OCI-LY7 (cell line): ENCODE data around the gene PEX7. TPM values are rescaled to one million over a fixed set of nuclear protein-coding genes. Genes with fewer than 3 reads are reported as not detected.
A peak's percentile ranks its signal among the peaks of the same experiment; 100 is the strongest.

Experiments used
- BruUV-seq: library from RNA; stranded (reverse); fragments of 400-500 nt; replicated peaks from 2 replicates; lab custom pipeline; 2021; lab: Mats Ljungman, UMichigan
- CTCF ChIA-PET: fragments of 300-600 bp; sonication (Branson Sonifier 250); formaldehyde crosslinking; loops from one replicate; lab custom pipeline; 2022; ENCODE audit warnings: antibody characterized with exemption; ENCODE audit not compliant: unreplicated experiment; lab: Charles Lee
- POLR2A ChIA-PET: fragments of 300-600 bp; sonication (Branson Sonifier 250); formaldehyde crosslinking; loops from one replicate; lab custom pipeline; 2022; ENCODE audit warnings: antibody characterized with exemption; lab: Charles Lee
- DNase-seq: peaks from one replicate; pipeline ENCODE4 v3.0.0-alpha.2; 2015; ENCODE audit warnings: low spot score
- H2AFZ ChIP-seq: fragments of 200-600 bp; sonication (generic), shearing (Covaris generic); 2 replicates; pipeline ENCODE4 v1.6.1; 2014; ENCODE audit warnings: mild to moderate bottlenecking, antibody characterized with exemption, low read length, moderate library complexity
- H3K27ac ChIP-seq: fragments of 200-600 bp; sonication (generic); 2 replicates; pipeline ENCODE4 v1.5.1; 2014; ENCODE audit warnings: mixed run types, low read depth, mild to moderate bottlenecking, moderate library complexity, low read length, inconsistent platforms; ENCODE audit not compliant: poor library complexity, severe bottlenecking
- H3K36me3 ChIP-seq: fragments of 200-600 bp; sonication (generic); 2 replicates; pipeline ENCODE4 v1.6.1; 2014; ENCODE audit warnings: mild to moderate bottlenecking, antibody characterized with exemption, low read length, moderate library complexity, mixed read lengths; ENCODE audit not compliant: insufficient read depth
- H3K4me1 ChIP-seq: fragments of 200-600 bp; sonication (generic); 2 replicates; pipeline ENCODE4 v1.5.1; 2014; ENCODE audit warnings: mild to moderate bottlenecking, low read length; ENCODE audit not compliant: insufficient read depth, poor library complexity, severe bottlenecking
- H3K4me2 ChIP-seq: fragments of 200-600 bp; sonication (generic); 2 replicates; pipeline ENCODE4 v1.6.1; 2014; ENCODE audit warnings: mild to moderate bottlenecking, low read length
- H3K4me3 ChIP-seq: fragments of 200-600 bp; sonication (generic); 2 replicates; pipeline ENCODE4 v1.5.1; 2014; ENCODE audit warnings: mild to moderate bottlenecking, low read depth, low read length; ENCODE audit not compliant: poor library complexity, severe bottlenecking
- H3K79me2 ChIP-seq: fragments of 200-600 bp; sonication (generic); 2 replicates; pipeline ENCODE4 v1.6.1; 2016; ENCODE audit warnings: low read depth, mild to moderate bottlenecking, low read length, moderate library complexity, mixed read lengths; ENCODE audit not compliant: insufficient read depth
- H3K9me2 ChIP-seq: fragments of 200-600 bp; sonication (generic); 2 replicates; pipeline ENCODE4 v1.6.1; 2016; ENCODE audit warnings: mild to moderate bottlenecking, low read length, mixed read lengths; ENCODE audit not compliant: insufficient read depth
- H3K9me3 ChIP-seq: fragments of 200-600 bp; sonication (generic); 2 replicates; pipeline ENCODE4 v1.6.1; 2014; ENCODE audit warnings: mild to moderate bottlenecking, mixed run types, low read length, mixed read lengths
- H4K20me1 ChIP-seq: fragments of 200-600 bp; sonication (generic); 2 replicates; pipeline ENCODE4 v1.6.1; 2014; ENCODE audit warnings: mild to moderate bottlenecking, antibody characterized with exemption, low read length, moderate library complexity, mixed read lengths; ENCODE audit not compliant: insufficient read depth
- CTCF ChIP-seq: fragments of 200-600 bp; sonication (generic); conservative IDR thresholded peaks from 2 replicates; pipeline ENCODE4 v1.5.1; 2014; ENCODE audit warnings: mild to moderate bottlenecking, antibody characterized with exemption, low read length, moderate library complexity, mixed read lengths
- EZH2phosphoT487 ChIP-seq: fragments of 200-600 bp; sonication (generic); IDR thresholded peaks from 2 replicates; pipeline ENCODE4 v1.6.1; 2018; ENCODE audit warnings: low read depth, borderline replicate concordance, mild to moderate bottlenecking, mixed run types, antibody characterized with exemption, low read length, moderate library complexity, mixed read lengths
- intact Hi-C: fragments of 100-400 bp; cut with micrococcal nuclease; formaldehyde crosslinking; loops from one replicate; pipeline ENCODE4 v1.10.0; 2022; ENCODE audit not compliant: unreplicated experiment
- total RNA-seq, 2 experiments: library from RNA; depleted of rRNA in 1 of 2; stranded (reverse); fragments of >200 nt in 1 of 2; shearing (Covaris generic) in 1 of 2; gene quantifications; 2 replicates each; pipeline ENCODE4 v1.2.3, GENCODE V29; 2014 to 2022

PEX7 gene
- total RNA-seq, 2 experiments from 2014 or later, result 5.8 to 8.4 TPM

- H3K36me3 ChIP-seq, result peaks cover 8% of the 10 kb centered on the region
- peak overlapping the region; percentile 100; the same call in 1 of the 2 replicates for H2AFZ ChIP-seq
Observed at GRCh38 chr6:136823128-136823660, 802 bp downstream of the PEX7 start.

GRCh38 chr6:136826216-136826615 is 3.8 kb downstream of the PEX7 start:
- ChIA-PET CTCF (no interaction called here), POLR2A (interaction anchor here (0.6 to 1.6 kb wide), 4 partner anchors 20 to 223 kb away, joined by 3 to 4 read pairs (median 4); no protein-coding TSS in a partner anchor)
- Histone ChIP-seq H3K27ac (no peak overlapping the region), H3K4me2 (no peak overlapping the region), H2AFZ (no peak overlapping the region), H4K20me1 (no peaks in the 10 kb centered on the region), H3K9me3 (peaks cover 12% of the 10 kb centered on the region), H3K79me2 (no peaks in the 10 kb centered on the region), H3K36me3 (peaks cover 32% of the 10 kb centered on the region), H3K4me3 (no peak overlapping the region), H3K4me1 (peaks cover 14% of the 10 kb centered on the region), H3K9me2 (no peaks in the 10 kb centered on the region)
- intact Hi-C loops, result no loop called here
- TF ChIP-seq CTCF (no peak), EZH2phosphoT487 (no peak)
- BruUV-seq, result no TSS peak
- DNase-seq, result no peak

More at GRCh38 chr6:136823128-136823660, 802 bp downstream of the PEX7 start:
- H3K9me2 ChIP-seq, result no peaks in the 10 kb centered on the region
- POLR2A ChIA-PET, result interaction anchor here (1.1 kb wide), 1 partner anchor 20 kb away, joined by 3 read pairs; no protein-coding TSS in a partner anchor
- intact Hi-C loops, result no loop called here
- no peaks in the 10 kb centered on the region for H3K9me3 ChIP-seq
- peak overlapping the region; percentile 78 for H3K4me2 ChIP-seq
- H3K4me3 ChIP-seq, result peak overlapping the region; percentile 76
- H3K4me1 ChIP-seq, result peaks cover 14% of the 10 kb centered on the region
- H4K20me1 ChIP-seq, result no peaks in the 10 kb centered on the region
- H3K79me2 ChIP-seq, result no peaks in the 10 kb centered on the region
- no TSS peak for BruUV-seq
- no peak for DNase-seq
- CTCF ChIA-PET, result no interaction called here
- no peak overlapping the region for H3K27ac ChIP-seq
- TF ChIP-seq EZH2phosphoT487 (no peak), CTCF (no peak)

- peak; percentile 38 for DNase-seq
- CTCF ChIA-PET, result no interaction called here
- peaks cover 48% of the 10 kb centered on the region for H3K36me3 ChIP-seq
Observed at GRCh38 chr6:136831873-136832562, 9.6 kb downstream of the PEX7 start.

More at GRCh38 chr6:136831873-136832562, 9.6 kb downstream of the PEX7 start:
- no peak overlapping the region for H3K27ac ChIP-seq
- POLR2A ChIA-PET, result interaction anchor here (0.6 to 0.8 kb wide), 2 partner anchors 129 to 550 kb away, joined by 3 read pairs; no protein-coding TSS in a partner anchor
- H3K4me3 ChIP-seq, result no peak overlapping the region
- no TSS peak for BruUV-seq
- intact Hi-C loops, result no loop called here
- no peak overlapping the region for H3K4me2 ChIP-seq
- no peaks in the 10 kb centered on the region for H3K9me2 ChIP-seq
- H3K4me1 ChIP-seq, result no peaks in the 10 kb centered on the region
- no peaks in the 10 kb centered on the region for H3K79me2 ChIP-seq
- TF ChIP-seq CTCF (no peak), EZH2phosphoT487 (no peak)
- peaks cover 25% of the 10 kb centered on the region for H3K9me3 ChIP-seq
- no peak overlapping the region for H2AFZ ChIP-seq
- H4K20me1 ChIP-seq, result no peaks in the 10 kb centered on the region
